Liver (tissue), 9 donors: Measurements from ENCODE around the gene NAT16. TPM values are rescaled to one million over a fixed set of nuclear protein-coding genes. Genes with fewer than 3 reads are reported as not detected.
"Not testable (repeated sequence)": the region's sequence is repeated elsewhere in the genome, so short reads cannot be mapped to it uniquely, and the experiment has no call there.

ENCODE experiments used
- DNase-seq: peaks from one replicate; pipeline ENCODE4 v3.0.0-alpha.2; 2017; ENCODE audit warnings: low spot score
- H3K27ac ChIP-seq, 2 donors: one replicate each; pipeline ENCODE4 v1.7.0; 2013; ENCODE audit warnings: inconsistent platforms in 2 of 2, low read length in 2 of 2, control low read depth in 1 of 2, low read depth in 1 of 2, mild to moderate bottlenecking in 1 of 2
- H3K27me3 ChIP-seq, 4 donors: one replicate each; pipeline versions ENCODE4 v1.6.1 to v1.7.0; 2013; ENCODE audit warnings: low read length in 3 of 4, inconsistent platforms in 1 of 4, mild to moderate bottlenecking in 1 of 4, moderate library complexity in 1 of 4; ENCODE audit not compliant: control insufficient read depth in 4 of 4, insufficient read depth in 4 of 4
- H3K36me3 ChIP-seq, 4 donors: one replicate each; pipeline versions ENCODE4 v1.6.1 to v1.7.0; 2013; ENCODE audit warnings: low read length in 3 of 4, mild to moderate bottlenecking in 3 of 4, low read depth in 1 of 4, moderate library complexity in 1 of 4; ENCODE audit not compliant: control insufficient read depth in 4 of 4, insufficient read depth in 3 of 4
- H3K4me1 ChIP-seq, 4 donors: one replicate each; pipeline versions ENCODE4 v1.6.1 to v1.7.0; 2013; ENCODE audit warnings: low read length in 3 of 4, mild to moderate bottlenecking in 3 of 4, moderate library complexity in 1 of 4; ENCODE audit not compliant: control insufficient read depth in 4 of 4, insufficient read depth in 4 of 4
- H3K4me3 ChIP-seq, 3 donors: one replicate each; pipeline versions ENCODE4 v1.6.1 to v1.7.0; 2013; ENCODE audit warnings: low read length in 3 of 3, control low read depth in 1 of 3, low read depth in 1 of 3, mild to moderate bottlenecking in 1 of 3
- H3K9ac ChIP-seq, 2 donors: one replicate each; pipeline ENCODE4 v1.7.0; 2013; ENCODE audit warnings: low read length in 2 of 2, mild to moderate bottlenecking in 2 of 2, moderate library complexity in 2 of 2, control low read depth in 1 of 2, low read depth in 1 of 2
- H3K9me3 ChIP-seq, 4 donors: one replicate each; pipeline versions ENCODE4 v1.6.1 to v1.7.0; 2013; ENCODE audit warnings: low read length in 3 of 4; ENCODE audit not compliant: control insufficient read depth in 4 of 4
- FOXA2 ChIP-seq: IDR thresholded peaks from 2 replicates; pipeline ENCODE4 v1.6.1; 2016; ENCODE audit warnings: antibody characterized with exemption
- GABPA ChIP-seq, 2 donors: IDR thresholded peaks in 1 of 2; conservative IDR thresholded peaks in 1 of 2; 2 replicates each; pipeline ENCODE4 v1.6.1; 2016; ENCODE audit warnings: antibody characterized with exemption in 2 of 2, mild to moderate bottlenecking in 1 of 2, moderate library complexity in 1 of 2
- HNF4A ChIP-seq, 2 donors: conservative IDR thresholded peaks; 2 replicates each; pipeline ENCODE4 v1.6.1; 2016; ENCODE audit warnings: antibody characterized with exemption in 2 of 2, mild to moderate bottlenecking in 2 of 2
- HNF4G ChIP-seq: IDR thresholded peaks from 2 replicates; pipeline ENCODE4 v1.6.1; 2016; ENCODE audit warnings: antibody characterized with exemption
- REST ChIP-seq: IDR thresholded peaks from 2 replicates; pipeline ENCODE4 v1.6.1; 2016; ENCODE audit warnings: antibody characterized with exemption, mild to moderate bottlenecking
- RXRA ChIP-seq, 2 donors: IDR thresholded peaks; 2 replicates each; pipeline ENCODE4 v1.6.1; 2017 to 2018; ENCODE audit warnings: antibody characterized with exemption in 2 of 2, mild to moderate bottlenecking in 1 of 2
- SP1 ChIP-seq: IDR thresholded peaks from 2 replicates; pipeline ENCODE4 v1.6.1; 2018; ENCODE audit warnings: antibody characterized with exemption, mild to moderate bottlenecking
- TAF1 ChIP-seq: conservative IDR thresholded peaks from 2 replicates; pipeline ENCODE4 v1.6.1; 2016; ENCODE audit warnings: antibody characterized with exemption, mild to moderate bottlenecking
- YY1 ChIP-seq: IDR thresholded peaks from 2 replicates; pipeline ENCODE4 v1.6.1; 2016; ENCODE audit warnings: antibody characterized with exemption, mild to moderate bottlenecking
- WGBS: extraction: QIAGEN DNeasy Blood & Tissue Kit; methylation state at CpG from one replicate; pipeline ENCODE4 v1.1.7; 2013; 5-methylcytosine and 5-hydroxymethylcytosine counted together
- polyA plus RNA-seq, 2 donors: library from polyadenylated mRNA; stranded (reverse) in 1 of 2; unstranded in 1 of 2; fragments of 200-250 nt in 1 of 2; fragments of >200 nt in 1 of 2; fragmentation: Nextera tagmentation in 1 of 2; extraction: Ambion mirVana in 1 of 2; gene quantifications; one replicate each; pipeline versions ENCODE4 v1.2.1 to v1.2.3, GENCODE V29; 2013 to 2015
- total RNA-seq, 2 donors: library from RNA; depleted of rRNA; stranded (reverse); fragments of >200 nt; gene quantifications; one replicate each; pipeline ENCODE4 v1.2.3, GENCODE V29; 2014
- donor health status: healthy.
- donor health status: healthy.
- donor health status: healthy.
- donor health status: healthy.
- donor health status: healthy.

NAT16 gene
- total and polyA plus RNA-seq, 4 donors = not detected

GRCh38 chr7:101201695-101202602, 21.9 kb upstream of the NAT16 start:
- Histone ChIP-seq H3K4me3 (peak overlapping the region in 2 of 3 donors; percentile 30 to 57), H3K4me1 (peaks cover 2 to 27% (median 15%) of the 10 kb centered on the region in 4 donors), H3K27ac (peak overlapping the region; percentile 23 to 65), H3K9ac (no peak overlapping the region), H3K27me3 (no peaks in the 10 kb centered on the region), H3K36me3 (peaks cover 0 to 9% (median 4%) of the 10 kb centered on the region in 4 donors), H3K9me3 (no peaks in the 10 kb centered on the region)
- WGBS = 15% methylated on average over 75 of the region's 75 CpGs
- TF ChIP-seq HNF4G = no peak
- peak; percentile 20 for TF ChIP-seq SP1
- TF ChIP-seq HNF4A (conservative IDR thresholded peaks at IDR 0.05) = peak in 1 of 2 donors; percentile 48
- peak; percentile 58 for DNase-seq

GRCh38 chr7:101200862-101201599, 20.9 kb upstream of the NAT16 start, which contains the start of gene MOGAT3:
Gene MOGAT3 (minus strand): TSS chr7:101201036. CDS start chr7:101200854, 182 bp downstream.
- peak; percentile 66 for DNase-seq
- 9% methylated on average over 21 of the region's 21 CpGs for WGBS
- Histone ChIP-seq H3K36me3 (peaks cover 0 to 4% (median 2%) of the 10 kb centered on the region in 4 donors), H3K9ac (no peak within 1 kb of the TSS), H3K27me3 (no peaks in the 10 kb centered on the region), H3K9me3 (no peaks in the 10 kb centered on the region), H3K4me3 (peak within 1 kb of the TSS in 2 of 3 donors; percentile 30 to 57), H3K4me1 (peaks cover 2 to 27% (median 15%) of the 10 kb centered on the region in 4 donors), H3K27ac (peak within 1 kb of the TSS; percentile 40 to 65)
- TF ChIP-seq GABPA (IDR thresholded peaks at IDR 0.05 in 1 of 2, conservative IDR thresholded peaks at IDR 0.05 in 1 of 2) = no peak
- TF ChIP-seq YY1 = peak; percentile 19
- TF ChIP-seq FOXA2 = no peak
- peak; percentile 65 for TF ChIP-seq SP1
- TF ChIP-seq REST = no peak
- TF ChIP-seq RXRA (IDR thresholded peaks at IDR 0.05) = peak in 1 of 2 donors; percentile 59
- peak; percentile 74 to 75 for TF ChIP-seq HNF4A (conservative IDR thresholded peaks at IDR 0.05)

GRCh38 chr7:101200504-101200861, 20.4 kb upstream of the NAT16 start:
- TF ChIP-seq TAF1 = no peak
- no peak for DNase-seq
- H3K9me3 ChIP-seq = no peaks in the 10 kb centered on the region
- H3K36me3 ChIP-seq = peaks cover 0 to 1% (median 0%) of the 10 kb centered on the region in 4 donors
- peak overlapping the region in 2 of 3 donors; percentile 6 to 32 for H3K4me3 ChIP-seq
- H3K27ac ChIP-seq = peak overlapping the region; percentile 3 to 40
- 62% methylated on average over 2 of the region's 2 CpGs for WGBS
- H3K4me1 ChIP-seq = peaks cover 2 to 27% (median 15%) of the 10 kb centered on the region in 4 donors
- H3K27me3 ChIP-seq = no peaks in the 10 kb centered on the region
- H3K9ac ChIP-seq = no peak overlapping the region

GRCh38 chr7:101199522-101199921, 19.4 kb upstream of the NAT16 start:
- peaks cover 2 to 27% (median 15%) of the 10 kb centered on the region in 4 donors for H3K4me1 ChIP-seq
- H3K9me3 ChIP-seq, H3K9ac ChIP-seq, DNase-seq, H3K36me3 ChIP-seq, H3K4me3 ChIP-seq, H3K27ac ChIP-seq, H3K27me3 ChIP-seq: not testable (repeated sequence)
- WGBS = 94% methylated on average over 10 of the region's 10 CpGs
